ENCODE results near the gene CPSF6. TPM values are rescaled to one million over a fixed set of nuclear protein-coding genes. Genes with fewer than 3 reads are reported as not detected.

CPSF6 gene
- total and polyA plus RNA-seq, 2 of the 8 experiments (the other 6 are each of a cell fraction or from before 2014, with no cell fraction given), result 92.7 to 167 TPM

DNA sequence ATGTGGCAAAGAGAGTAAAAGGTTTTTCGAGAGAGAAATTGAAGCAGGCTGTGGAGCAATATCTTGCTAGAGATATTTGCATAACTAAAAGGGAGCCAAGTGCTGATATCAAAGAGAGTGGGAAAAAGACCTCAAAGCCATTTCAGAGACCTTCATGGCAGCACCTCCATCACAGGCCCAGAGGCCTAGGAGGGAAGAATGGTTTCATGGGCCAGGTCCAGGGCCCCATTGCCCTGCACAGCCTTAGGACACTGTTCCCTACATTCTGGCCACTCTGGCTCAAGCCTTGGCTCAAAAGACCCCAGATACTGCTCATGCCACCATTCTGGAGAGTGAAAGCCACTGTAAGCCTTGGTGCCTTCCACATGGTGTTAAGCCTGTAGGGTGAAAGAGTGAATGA is 58.8 kb downstream of the CPSF6 start (continued):
- TF ChIP-seq KDM5A (IDR thresholded peaks at IDR 0.05; ENCODE audit: low read length), result no peak
- TF ChIP-seq RXRA (IDR thresholded peaks at IDR 0.05; ENCODE audit: insufficient read depth, low read depth, low read length), result no peak
- TF ChIP-seq ASH2L (IDR thresholded peaks at IDR 0.05; ENCODE audit: low read length), result no peak
- TF ChIP-seq YY1 (IDR thresholded peaks at IDR 0.05; ENCODE audit: low read depth, low read length), result no peak
- no peak for TF ChIP-seq BCL11A (IDR thresholded peaks at IDR 0.05; ENCODE audit: low read depth in 2 of 2, low read length in 2 of 2)
- no peak for TF ChIP-seq SAP30 (IDR thresholded peaks at IDR 0.05; ENCODE audit: insufficient read depth, insufficient replicate concordance, low read length)
